HG03139 (cell line): ENCODE measurements around the gene SPATA21.

Experiments
- ATAC-seq: cut with Tn5 transposase; IDR thresholded peaks from one replicate; pipeline ENCODE4 v1.9.1; 2021; ENCODE audit not compliant: unreplicated experiment

The SPATA21 gene

GRCh38 chr1:16351994-16352841 lies 85.0 kb downstream of the SPATA21 start, which contains the start of gene FBXO42:
FBXO42 (minus strand) TSS chr1:16352480; CDS start chr1:16315418, 37,062 bp downstream.
- ATAC-seq: peak; percentile 86

GRCh38 chr1:16351456-16351993 lies 85.7 kb downstream of the SPATA21 start:
- no peak for ATAC-seq

- ATAC-seq: no peak
Measured at GRCh38 chr1:16349847-16350406, 87.3 kb downstream of the SPATA21 start.
